ENCODE data around the gene ALPK3. TPM values are rescaled to one million over a fixed set of nuclear protein-coding genes. Genes with fewer than 3 reads are reported as not detected.

Gene ALPK3
- total and polyA plus RNA-seq, 2 experiments from 2014 or later = 3.7 to 29.7 TPM

GRCh38 chr15:84892786-84893307 lies 75.7 kb downstream of the ALPK3 start:
- H3K4me1 Mint-ChIP-seq = peaks cover 5% of the 10 kb centered on the region
- H3K9me2 ChIP-seq (ENCODE audit: insufficient read depth) = no peaks in the 10 kb centered on the region; the same call in 1 of the 2 replicates
- H2AFZ ChIP-seq = no peak overlapping the region
- DNase-seq (ENCODE audit: low spot score) = no peak
- no peak for ATAC-seq
- H3K27me3 Mint-ChIP-seq (ENCODE audit: insufficient read depth, low read depth, poor library complexity) = peaks cover 8% of the 10 kb centered on the region
- no peaks in the 10 kb centered on the region for H3K4me1 ChIP-seq (ENCODE audit: insufficient read depth)
- no peaks in the 10 kb centered on the region for H3K9me3 Mint-ChIP-seq
- H3K27me3 ChIP-seq (ENCODE audit: insufficient read depth) = no peaks in the 10 kb centered on the region
- no peak overlapping the region for H3K27ac ChIP-seq (ENCODE audit: low read depth)
- H3K4me3 Mint-ChIP-seq = no peak overlapping the region
- no peaks in the 10 kb centered on the region for H3F3A ChIP-seq (replicated peaks; ENCODE audit: low read depth)
- no peak overlapping the region for H3K27ac Mint-ChIP-seq
- no peak overlapping the region for H3K4me2 ChIP-seq
- H3K4me3 ChIP-seq = no peak overlapping the region
- TF ChIP-seq CTCF (conservative IDR thresholded peaks at IDR 0.05; ENCODE audit: low read depth in 2 of 2) (no peak), NANOG (IDR thresholded peaks at IDR 0.05; ENCODE audit: borderline replicate concordance) (no peak), POLR2AphosphoS5 (IDR thresholded peaks at IDR 0.05; ENCODE audit: low read depth) (no peak), ZNF462 (CRISPR knock-in tag; IDR thresholded peaks at IDR 0.05) (no peak), ETS1 (IDR thresholded peaks at IDR 0.05) (no peak), ZNF114 (CRISPR knock-in tag; IDR thresholded peaks at IDR 0.05) (no peak), REST (IDR thresholded peaks at IDR 0.05; ENCODE audit: unreplicated experiment) (no peak), CREB1 (CRISPR knock-in tag; IDR thresholded peaks at IDR 0.05; ENCODE audit: low read depth) (no peak), ZNF331 (CRISPR knock-in tag; IDR thresholded peaks at IDR 0.05; ENCODE audit: low read depth) (no peak), STAT1 (IDR thresholded peaks at IDR 0.05; ENCODE audit: unreplicated experiment) (no peak), EZH2phosphoT487 (IDR thresholded peaks at IDR 0.05; ENCODE audit: unreplicated experiment) (no peak), JUNB (IDR thresholded peaks at IDR 0.05; ENCODE audit: unreplicated experiment) (no peak), EZH2 (IDR thresholded peaks at IDR 0.05; ENCODE audit: low read depth, unreplicated experiment) (no peak)
- H3K36me3 ChIP-seq (ENCODE audit: insufficient read depth) = no peaks in the 10 kb centered on the region
- no peaks in the 10 kb centered on the region for H3K79me2 ChIP-seq (replicated peaks; ENCODE audit: insufficient read depth)
- no peaks in the 10 kb centered on the region for H3K36me3 Mint-ChIP-seq (ENCODE audit: low read depth)
- H4K20me1 ChIP-seq (replicated peaks; ENCODE audit: insufficient read depth) = no peaks in the 10 kb centered on the region

All from GM23338 (cell line).